ELF-1 (cell line): ENCODE measurements around the gene CACNA1C.
"Not testable (repeated sequence)": the region's sequence is repeated elsewhere in the genome, so short reads cannot be mapped to it uniquely, and the experiment has no call there.

Experiments used
- DNase-seq: peaks from one replicate; pipeline ENCODE4 v3.0.0-alpha.2; 2016; ENCODE audit warnings: low read depth, low spot score

CACNA1C gene

GRCh38 chr12:2479851-2480535 is 427.2 kb downstream of the CACNA1C start:
- no peak for DNase-seq

GRCh38 chr12:2481346-2481745 is 428.6 kb downstream of the CACNA1C start:
- no peak for DNase-seq

DNA sequence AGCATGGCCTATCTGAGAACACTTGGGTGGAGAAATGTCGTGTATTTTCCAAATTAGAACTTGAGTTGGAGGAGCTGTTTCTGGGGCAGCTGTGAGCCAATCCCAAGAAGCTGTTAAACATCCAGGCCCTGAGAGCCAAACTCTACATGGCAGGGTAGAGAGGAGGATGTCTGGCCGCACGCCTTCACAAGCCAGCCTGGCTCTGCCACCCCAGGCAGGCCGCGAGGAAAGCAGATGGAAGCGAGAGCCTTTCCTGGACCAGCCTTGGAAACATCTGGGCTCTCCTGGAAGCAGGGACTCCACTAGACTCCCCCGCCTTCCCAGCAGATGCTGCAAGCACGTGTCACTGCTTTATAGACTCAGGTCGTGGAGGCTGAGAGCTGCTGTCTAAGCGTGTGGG is 429.2 kb downstream of the CACNA1C start:
- no peak for DNase-seq

DNA sequence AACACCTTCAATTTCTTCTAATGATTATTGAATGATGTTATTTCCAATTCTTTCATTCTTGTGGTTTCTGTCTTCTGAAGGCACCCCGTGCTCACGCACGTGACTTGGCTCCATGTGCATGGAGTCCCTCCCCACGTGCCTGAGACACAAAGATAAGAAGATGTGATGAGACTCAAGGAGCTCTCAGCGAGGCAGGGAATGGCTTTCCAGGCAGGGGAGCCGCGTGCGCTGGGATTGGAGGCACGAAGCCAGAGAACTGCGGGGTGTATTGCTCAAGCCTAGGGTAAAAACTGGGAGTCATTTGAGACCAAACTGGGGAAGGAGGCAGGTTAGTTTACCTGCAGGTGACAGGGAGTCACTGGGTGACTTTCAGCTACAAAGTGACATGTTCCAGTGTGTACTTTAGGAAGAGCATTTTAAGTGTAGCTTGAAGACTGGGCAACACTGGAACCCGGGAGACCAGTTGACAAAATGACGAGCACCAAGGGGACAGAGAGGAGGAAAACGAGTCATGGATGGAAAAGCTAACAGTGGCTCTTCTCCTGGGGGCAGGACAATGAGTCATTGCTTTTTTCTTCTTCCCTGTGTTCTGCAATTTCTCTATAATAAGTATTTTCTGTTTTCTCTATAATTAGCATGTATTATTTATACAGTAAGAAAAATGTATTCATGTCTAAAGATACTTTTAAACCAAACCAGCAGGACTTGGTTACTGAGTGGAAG is 430.3 kb downstream of the CACNA1C start:
- no peak for DNase-seq

DNA sequence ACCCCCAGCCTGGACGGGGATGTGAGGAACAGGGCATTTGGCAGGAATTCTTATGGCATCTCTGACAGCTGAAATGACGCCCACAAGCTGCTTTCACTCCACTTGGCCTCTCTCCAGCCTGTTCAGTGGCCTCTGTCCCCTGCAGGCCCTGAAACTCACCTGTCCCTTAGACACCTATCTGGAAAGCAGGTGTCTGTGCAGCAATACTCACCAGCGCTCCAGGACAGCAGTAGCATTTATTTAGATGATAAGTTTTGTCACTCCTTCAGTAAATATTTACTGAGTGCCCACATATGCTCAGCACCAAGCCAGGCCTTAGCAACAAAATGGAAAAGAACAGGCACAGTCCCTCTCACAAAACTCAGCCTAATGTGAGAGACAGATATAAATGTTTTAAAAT is 430.9 kb downstream of the CACNA1C start:
- no peak for DNase-seq

- no peak for DNase-seq
Measured at GRCh38 chr12:2484141-2484776, 431.5 kb downstream of the CACNA1C start.

GRCh38 chr12:2485681-2486080 is 432.9 kb downstream of the CACNA1C start:
- DNase-seq, result no peak

DNA sequence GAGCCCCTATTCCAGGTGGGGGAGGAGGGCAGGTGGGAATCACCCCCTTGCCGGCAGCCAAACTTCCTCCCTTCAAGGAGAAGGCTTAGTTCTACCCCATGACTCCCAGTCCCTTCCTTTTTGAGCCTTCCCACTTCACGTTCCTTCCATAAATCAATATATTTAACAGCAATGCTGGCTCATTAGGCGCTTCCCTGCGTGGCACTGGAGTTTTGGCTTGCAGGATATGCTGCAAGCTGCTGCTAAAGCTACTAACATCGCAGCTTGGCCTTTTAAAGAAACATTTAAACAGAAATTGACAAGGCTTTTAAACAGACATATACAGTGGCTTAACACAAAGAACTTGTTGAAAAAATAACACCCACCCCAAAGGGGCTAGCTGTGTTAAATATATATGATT is 434.0 kb downstream of the CACNA1C start:
- DNase-seq, result no peak

DNA sequence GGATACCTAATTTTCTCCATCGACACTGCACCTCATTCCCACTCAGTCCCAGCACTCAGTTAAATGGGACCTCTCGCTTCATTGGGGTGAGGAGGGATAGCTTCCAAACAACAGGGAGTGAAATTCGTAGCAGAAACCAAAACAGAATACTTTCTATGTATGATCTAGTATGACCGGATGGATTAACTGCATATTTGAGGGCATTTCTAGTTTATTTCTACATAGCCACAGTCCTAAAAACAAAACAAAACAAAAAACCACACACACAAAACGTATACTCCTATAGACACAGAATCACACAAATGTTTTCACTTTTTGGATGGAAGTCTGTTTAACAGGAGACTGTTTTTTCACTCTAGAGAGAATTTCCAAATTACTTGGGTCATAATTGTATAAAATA is 434.5 kb downstream of the CACNA1C start:
- no peak for DNase-seq

DNA sequence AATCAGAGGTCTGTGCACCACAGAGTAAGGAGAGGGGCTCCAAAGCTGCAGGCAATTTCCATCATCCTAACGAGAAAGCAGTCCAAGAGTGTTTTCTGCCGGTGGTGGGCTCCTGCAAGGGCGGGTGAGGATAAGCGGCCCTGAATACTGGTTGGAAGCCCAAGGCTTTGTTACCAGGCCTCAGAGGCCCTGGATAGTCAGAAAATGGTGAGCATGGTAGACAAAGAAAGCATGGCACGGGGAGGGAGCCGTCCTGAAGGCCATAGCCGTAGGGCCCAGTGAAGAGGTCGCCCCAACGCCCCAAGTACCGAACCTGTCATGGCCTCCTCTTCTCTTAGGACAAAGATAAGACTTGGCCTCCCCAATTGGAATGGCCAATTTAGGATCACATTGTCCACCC is 435.3 kb downstream of the CACNA1C start:
- DNase-seq, result no peak

DNA sequence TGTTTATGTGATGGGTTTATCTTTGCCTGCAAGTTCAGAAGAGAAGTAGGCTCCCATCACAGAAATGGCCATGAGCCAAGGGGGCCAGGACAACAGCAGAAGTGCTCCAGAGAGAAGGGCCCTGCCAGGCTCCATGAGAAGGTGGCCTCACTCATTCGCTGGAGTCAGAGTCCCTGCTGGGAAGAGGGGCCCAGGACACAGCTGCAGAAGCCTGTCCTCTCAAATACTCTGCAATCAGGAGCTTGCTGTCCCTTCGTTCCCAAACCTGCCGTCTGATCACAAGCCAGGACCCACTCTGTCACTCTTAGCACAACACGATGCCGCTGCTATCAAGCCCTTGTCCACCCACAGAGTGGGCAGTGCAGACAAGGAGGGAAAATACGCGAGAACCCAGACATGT is 435.8 kb downstream of the CACNA1C start:
- DNase-seq, result no peak

GRCh38 chr12:2489275-2489674 is 436.5 kb downstream of the CACNA1C start:
- DNase-seq, result no peak

DNA sequence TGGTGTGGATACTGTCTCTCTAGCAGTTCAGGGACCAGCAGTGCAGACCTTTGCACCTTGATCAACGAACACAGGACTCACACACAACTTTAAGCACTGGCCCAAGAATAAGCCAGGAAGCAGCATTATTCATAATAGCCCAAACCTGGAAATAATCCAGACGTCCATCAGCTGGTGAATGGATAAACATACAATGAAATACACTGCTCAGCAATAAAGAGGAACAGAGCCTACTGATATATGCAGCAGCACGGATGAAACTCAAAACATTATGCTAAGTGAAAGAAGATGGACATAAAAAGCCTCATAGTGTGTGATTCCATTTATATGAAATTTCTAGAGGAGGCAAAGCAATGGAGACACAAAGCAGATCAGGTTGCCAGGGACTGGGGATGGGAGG is 438.0 kb downstream of the CACNA1C start:
- DNase-seq, result no peak

- not testable (repeated sequence) for DNase-seq
Measured at GRCh38 chr12:2491349-2491748, 438.6 kb downstream of the CACNA1C start.

DNA sequence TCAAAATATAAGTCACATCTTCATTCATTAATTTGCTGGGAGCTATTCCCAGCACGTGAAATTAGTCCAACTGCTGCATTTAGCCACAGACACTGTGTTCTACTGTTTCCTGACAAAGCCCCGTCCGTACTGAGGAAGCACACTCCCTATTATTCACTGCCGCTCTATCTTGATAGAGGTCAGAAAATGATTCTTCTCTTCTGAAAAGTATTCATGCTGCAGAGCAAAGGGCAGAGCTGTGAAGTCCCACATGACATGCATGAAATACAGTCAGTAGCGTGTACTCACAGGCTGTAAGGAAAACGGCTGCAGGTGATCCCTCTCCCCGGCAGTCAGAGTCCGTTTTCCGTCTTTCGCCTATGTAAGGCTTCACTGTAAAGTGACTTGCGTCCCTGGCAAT is 439.4 kb downstream of the CACNA1C start:
- no peak for DNase-seq

GRCh38 chr12:2493086-2493485 is 440.3 kb downstream of the CACNA1C start:
- DNase-seq, result no peak

DNA sequence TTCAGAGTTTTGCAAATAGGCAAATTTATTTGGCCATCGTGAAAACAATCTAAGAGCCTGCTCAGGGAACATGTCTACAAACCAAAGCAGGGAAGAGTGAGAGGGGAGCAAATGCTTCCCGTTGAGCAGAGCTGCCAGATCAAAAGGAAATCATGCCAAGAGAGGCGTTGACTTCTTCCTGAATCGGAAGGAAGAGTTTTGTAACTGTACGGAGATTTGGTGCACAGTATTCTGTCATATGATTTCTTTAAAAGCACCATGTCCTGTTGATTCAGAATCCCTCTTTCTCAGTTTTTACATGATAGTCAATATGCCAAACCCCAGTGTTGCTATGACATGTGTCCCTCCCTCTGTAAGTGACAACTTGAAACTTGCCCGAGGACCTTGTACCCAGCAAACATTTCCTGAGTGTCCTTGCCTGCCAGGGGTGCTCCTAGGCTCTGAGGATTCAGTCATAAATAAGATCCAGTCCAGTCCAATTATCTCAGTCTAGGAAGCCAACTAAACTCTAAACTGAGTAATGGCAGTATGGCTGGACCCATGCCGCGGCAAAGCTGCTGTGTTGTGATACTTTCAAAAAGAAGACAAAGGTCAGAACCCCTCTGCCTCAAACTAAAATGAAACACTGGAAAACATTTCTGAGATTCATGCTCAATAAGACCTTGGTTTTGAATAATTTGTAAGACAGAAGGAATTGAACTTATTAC is 441.9 kb downstream of the CACNA1C start:
- DNase-seq, result no peak

GRCh38 chr12:2495417-2496112 is 442.8 kb downstream of the CACNA1C start:
- DNase-seq, result no peak

GRCh38 chr12:2498964-2499500 is 446.2 kb downstream of the CACNA1C start:
- no peak for DNase-seq

DNA sequence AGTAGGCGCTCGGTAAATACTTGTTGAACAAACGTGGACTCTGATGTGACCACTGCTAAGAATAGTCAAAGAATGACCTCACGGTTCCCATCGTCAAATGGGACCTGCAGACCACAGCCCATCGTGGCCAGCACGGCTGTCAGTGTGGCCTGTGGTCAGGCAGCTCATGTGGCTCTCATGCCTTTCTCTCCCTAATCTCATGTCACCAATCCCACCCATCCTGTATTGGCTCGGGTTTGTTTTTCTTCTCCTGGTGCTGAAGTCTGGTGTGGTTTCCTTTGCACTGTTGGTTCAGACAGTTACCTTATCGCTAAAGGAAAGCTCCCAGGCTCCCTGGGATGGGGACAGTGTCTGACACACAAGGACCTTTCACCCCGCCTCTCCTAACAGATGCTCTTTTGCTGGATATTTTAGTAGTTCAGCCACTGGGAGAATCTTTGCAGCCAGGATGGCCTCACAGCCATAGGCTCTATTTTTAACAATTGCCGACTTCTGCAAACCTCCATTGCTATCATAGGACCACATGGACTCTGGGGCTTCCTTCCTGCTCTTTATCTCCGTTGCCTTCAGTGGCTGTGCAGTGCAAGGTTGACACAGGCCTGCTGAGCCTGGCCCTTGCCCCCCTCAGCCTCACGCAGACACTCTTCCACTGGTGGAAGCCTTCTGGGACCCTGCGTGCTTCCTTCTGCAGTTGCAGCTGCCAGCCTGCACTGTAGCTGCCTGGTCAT is 448.8 kb downstream of the CACNA1C start:
- no peak for DNase-seq

DNA sequence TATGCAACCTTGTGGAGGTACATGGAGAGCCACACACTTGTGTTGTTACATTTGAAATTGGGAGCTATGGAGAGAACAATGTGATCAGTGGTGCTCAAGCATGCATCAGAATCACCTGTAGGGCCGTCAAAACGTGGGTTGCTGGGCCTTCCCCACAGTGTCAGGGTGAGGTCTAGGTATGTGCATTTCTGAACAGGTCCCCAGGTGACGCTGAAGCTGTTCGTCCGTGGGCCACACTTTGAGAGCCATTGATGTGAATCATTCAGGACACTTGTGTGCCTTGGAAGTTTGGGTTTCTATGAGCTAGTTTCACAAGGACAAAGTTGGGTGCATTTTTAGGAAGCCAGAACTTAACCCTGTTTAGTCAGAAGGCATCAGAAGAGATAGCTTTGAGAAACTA is 450.2 kb downstream of the CACNA1C start:
- no peak for DNase-seq
